DOHH2 (cell line): ENCODE data around the gene PCDH9.

ENCODE experiments used
- EZH2phosphoT487 ChIP-seq: fragments of 200-600 bp; sonication (generic); IDR thresholded peaks from 2 replicates; pipeline ENCODE4 v1.6.1; 2017; ENCODE audit warnings: borderline replicate concordance, mild to moderate bottlenecking, antibody characterized with exemption, low read length, moderate library complexity, mixed read lengths
- TF ChIP-seq, protein P1 (sequence below): fragments of 200-600 bp; sonication (generic); IDR thresholded peaks from one replicate; pipeline ENCODE4 v1.5.1; 2014; ENCODE audit warnings: antibody characterized with exemption, mild to moderate bottlenecking, low read depth, low read length; ENCODE audit not compliant: poor library complexity, severe bottlenecking

DNA sequence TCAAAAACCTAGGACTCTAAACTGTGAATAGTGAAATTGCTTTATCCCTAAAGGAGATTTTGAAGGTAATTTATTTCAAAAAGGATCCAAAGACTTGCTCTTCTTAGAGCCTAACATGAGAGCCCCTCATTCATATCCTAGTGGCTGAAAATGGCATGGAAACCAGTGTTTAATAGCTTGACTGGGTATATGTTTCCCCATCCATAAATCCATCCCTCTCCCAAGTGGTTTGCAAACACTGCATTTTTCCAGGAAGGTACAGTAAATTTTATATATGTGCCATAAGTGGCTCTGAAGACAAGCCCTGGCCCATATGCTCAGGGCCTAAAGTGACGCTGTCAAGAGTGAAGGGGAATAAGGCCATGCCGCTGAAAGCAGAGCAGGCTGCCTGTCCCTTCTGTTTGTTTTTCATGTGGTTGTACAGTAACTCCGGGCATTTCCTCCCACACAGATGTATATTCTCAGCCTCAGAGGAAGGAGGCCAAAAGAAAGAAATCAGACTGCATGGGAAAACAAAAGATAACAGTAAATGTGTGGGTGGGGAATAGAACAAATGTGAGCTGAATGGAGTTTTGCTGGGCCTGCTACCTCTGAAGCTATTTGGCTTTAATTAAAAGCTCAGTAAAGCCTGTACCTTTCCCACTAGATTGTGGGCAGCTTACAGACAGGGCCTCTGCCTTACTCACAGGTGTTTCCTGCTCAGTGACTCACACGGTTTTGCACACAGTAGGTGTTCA, 181.9 kb downstream of the PCDH9 start:
- TF ChIP-seq EZH2phosphoT487 = no peak
- TF ChIP-seq, protein P1, sequence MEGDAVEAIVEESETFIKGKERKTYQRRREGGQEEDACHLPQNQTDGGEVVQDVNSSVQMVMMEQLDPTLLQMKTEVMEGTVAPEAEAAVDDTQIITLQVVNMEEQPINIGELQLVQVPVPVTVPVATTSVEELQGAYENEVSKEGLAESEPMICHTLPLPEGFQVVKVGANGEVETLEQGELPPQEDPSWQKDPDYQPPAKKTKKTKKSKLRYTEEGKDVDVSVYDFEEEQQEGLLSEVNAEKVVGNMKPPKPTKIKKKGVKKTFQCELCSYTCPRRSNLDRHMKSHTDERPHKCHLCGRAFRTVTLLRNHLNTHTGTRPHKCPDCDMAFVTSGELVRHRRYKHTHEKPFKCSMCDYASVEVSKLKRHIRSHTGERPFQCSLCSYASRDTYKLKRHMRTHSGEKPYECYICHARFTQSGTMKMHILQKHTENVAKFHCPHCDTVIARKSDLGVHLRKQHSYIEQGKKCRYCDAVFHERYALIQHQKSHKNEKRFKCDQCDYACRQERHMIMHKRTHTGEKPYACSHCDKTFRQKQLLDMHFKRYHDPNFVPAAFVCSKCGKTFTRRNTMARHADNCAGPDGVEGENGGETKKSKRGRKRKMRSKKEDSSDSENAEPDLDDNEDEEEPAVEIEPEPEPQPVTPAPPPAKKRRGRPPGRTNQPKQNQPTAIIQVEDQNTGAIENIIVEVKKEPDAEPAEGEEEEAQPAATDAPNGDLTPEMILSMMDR = no peak
